Activated CD4-positive, CD25-positive, alpha-beta regulatory T cell treated with anti-CD3 and anti-CD28 coated beads, Interleukin-2, amount 50 U/mL, for 72 hours (primary cell): ENCODE data around the gene EXOC2.
"Not testable (repeated sequence)": the region's sequence is repeated elsewhere in the genome, so short reads cannot be mapped to it uniquely, and the experiment has no call there.

Experiments
- DNase-seq: peaks from one replicate; pipeline ENCODE4 v3.0.0; 2021

EXOC2 gene

DNA sequence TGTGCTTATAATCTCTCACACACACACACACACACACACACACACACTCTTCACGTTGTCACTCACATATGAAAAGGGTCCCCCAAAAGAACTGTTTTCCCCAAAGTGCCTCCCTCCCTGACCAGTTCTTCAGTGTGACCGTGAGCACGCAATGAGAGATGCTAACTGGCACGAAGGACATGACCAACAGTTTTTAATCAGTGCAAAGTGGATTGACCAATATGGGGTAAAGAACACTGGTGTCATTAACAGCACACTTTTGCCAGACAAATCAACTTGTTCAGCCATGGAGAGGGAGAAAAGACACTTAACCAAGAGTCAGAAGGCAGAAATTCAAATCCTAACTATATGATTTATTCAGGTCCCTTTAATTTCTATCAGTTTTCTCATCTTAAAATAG, 15.0 kb downstream of the EXOC2 start:
- DNase-seq = no peak

DNA sequence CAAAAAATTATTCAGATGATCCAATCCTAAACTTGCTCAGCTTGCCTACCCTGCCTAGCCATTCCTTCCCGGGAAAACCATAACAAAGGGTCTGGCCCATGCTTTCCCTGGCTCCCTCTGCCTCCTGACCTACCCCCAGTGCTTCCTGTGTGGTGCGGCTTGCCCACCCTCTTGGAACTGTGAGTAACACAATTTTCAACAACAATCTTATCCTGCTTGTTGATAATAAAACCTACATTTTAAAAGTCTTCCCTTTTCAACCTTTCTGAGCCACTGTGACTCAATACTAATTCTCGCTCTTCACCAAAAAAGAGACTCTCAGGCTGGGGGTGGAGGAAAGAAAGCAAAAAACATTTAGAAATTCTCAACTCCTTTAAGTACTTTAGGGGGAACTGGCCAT, 18.0 kb downstream of the EXOC2 start:
- DNase-seq = no peak

GRCh38 chr6:674406-674805, 18.5 kb downstream of the EXOC2 start:
- DNase-seq = no peak

DNA sequence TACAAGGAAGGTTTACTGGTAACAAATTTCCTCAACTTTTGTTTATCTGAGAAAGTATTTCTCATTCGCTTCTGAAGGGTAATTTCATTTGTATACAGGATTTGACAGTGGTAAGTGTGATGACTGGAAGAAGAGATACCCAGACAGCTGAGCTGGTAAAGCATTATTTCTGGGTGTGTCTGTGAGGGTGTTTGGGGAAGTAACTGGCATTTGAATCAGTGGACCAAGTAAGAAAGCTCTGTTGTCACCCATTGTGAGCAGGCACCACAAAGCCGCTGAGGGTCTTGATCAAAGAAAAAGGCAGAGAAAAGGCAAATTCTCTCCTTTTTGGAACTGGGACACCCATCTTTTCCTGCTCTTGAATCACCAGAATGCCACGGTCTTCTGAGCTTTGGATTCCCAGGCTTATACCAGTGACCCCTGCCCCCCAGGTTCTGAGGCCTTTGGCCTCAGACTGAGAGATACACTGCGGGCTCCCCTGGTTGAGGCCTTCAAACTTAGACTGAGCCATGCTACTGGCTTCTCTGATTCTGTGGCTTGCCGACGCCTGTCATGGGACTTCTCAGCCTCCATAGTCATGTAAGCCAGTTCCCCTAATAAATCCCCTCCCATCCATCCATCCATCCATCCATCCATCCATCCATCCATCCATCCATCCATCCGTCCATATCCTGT, 25.5 kb downstream of the EXOC2 start:
- no peak for DNase-seq

GRCh38 chr6:665403-666267, 27.3 kb downstream of the EXOC2 start:
- no peak for DNase-seq

DNA sequence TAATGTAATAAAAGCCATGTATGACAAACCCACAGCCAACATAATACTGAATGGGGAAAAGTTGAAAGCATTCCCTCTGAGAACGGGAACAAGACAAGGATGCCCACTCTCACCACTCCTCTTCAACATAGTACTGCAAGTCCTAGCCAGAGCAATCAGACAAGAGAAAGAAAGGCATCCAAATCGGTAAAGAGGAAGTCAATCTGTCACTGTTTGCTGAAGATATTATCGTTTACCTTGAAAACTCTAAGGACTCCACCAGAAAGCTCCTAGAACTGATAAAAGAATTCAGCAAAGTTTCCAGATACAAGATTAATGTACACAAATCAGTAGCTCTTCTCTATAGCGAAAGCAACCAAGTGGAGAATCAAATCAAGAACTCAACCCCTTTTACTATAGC, 29.2 kb downstream of the EXOC2 start:
- not testable (repeated sequence) for DNase-seq

DNA sequence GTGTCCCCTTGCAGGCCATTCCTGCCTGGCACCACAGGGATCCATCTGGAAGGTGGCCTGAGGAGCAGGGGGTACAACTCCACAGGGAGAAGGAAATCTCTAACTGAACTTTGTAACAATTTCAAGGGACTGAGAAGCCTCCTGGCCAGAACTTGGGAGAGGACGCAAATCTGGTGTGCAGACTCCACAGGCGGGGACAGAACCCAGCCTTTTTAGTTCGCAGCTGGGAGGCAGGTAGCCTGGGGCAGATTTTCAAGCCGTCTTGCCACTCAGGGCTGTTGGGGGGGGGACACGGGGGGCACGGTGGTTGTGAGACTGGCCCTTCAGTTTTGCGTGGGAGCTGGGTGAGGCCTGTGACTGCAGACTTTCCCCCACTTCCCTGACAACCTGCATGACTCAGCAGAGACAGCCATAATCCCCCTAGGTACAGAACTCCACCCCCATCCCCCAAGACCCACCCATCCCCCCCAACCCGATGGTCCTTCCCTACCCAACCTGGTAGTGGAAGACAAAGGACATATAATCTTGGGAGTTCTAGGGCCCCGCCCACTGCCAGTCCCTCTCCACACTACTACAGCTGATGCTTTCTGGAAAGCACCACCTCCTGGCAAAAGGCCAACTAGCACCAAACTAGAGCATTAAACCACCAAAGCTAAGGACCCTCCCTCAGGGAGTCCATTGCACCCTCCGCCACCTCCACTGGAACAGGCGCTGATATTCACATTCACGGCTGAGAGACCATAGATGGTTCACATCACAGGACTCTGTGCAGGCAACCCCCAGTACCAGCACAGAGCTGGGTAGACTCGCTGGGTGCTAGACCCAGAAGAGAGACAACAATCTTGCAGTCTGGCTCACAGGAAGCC, 33.0 kb downstream of the EXOC2 start:
- DNase-seq = no peak

GRCh38 chr6:658244-658643, 34.7 kb downstream of the EXOC2 start:
- DNase-seq = no peak

DNA sequence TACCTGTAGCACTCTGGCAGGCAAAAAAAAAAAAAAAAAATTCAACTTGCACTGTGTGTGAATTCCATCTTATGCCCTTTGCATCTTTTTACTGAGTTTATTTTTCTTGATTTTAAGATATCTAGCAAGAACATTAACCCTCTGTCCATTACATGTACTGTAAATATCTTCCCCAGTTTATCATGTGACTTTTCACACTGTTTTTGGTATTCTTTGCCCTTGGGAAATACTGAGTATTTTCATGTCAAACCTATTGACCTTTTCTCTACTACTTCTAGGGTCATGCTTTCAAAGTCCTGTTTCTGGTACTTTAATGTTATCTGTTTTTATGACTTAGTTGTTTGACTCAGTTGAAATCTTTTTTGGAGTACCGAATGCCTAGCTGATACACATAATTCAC, 35.2 kb downstream of the EXOC2 start:
- no peak for DNase-seq

DNA sequence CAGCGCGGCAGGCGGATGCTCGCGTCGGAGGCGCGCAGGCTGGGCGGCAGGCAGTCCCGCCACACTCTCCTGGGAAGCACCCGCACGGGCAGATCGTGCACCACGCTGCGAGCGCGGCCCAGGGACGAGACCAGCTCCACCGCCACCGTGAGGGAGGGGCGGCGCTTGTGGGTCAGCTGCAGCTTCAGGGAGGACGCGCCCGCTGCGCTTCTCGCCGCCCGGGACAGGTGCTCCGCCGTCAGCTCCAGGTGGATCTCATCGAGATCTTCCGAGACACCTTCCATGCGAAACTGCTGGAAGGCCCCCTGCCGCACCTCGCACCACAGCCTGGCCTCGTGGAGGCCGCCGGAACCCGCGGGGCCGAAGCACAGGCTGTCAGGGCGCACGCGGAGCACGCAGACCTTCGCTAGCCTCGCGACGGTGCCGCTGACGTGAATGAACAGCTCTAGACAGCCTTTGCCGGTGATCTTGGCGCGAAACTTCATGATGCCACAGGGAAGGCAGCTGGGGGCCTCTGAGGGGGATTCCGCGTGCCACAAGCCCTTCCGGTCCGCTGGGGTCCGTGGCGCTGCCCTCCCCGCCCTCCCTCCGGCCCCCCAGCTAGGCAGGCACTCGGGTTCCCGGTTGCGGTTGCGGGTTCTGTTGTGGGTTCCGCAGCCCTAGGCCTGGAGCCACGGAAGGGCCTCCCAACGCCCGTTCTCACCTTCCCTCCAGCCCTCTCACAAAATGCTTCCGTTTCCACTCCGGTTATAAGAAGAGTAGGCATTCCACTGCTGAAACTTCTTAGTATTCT, 36.3 kb downstream of the EXOC2 start, which contains the start of gene HUS1B:
Gene HUS1B, minus strand, starts transcription at position 641 of the 793 bp plus-strand sequence. Its CDS starts 156 bp downstream, at position 485.
- no peak for DNase-seq

DNA sequence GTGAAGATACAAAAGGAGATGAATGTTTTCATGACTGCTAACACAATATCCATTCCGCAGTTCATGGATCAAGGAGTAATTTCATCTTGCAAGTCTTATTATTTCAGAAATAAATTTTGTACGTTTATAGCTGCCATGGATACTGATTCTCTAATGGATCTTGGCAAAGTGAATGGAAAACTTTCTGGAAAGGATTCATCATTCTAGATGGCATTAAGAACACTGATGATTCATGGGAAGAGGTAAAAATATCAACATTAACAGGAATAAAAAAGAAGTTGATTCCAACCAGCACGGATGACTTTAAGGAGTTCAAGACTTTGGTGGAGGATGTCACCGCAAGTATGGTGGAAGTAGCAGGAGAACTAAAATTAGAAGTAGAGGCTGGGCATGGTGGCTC, 38.8 kb downstream of the EXOC2 start:
- DNase-seq = no peak

DNA sequence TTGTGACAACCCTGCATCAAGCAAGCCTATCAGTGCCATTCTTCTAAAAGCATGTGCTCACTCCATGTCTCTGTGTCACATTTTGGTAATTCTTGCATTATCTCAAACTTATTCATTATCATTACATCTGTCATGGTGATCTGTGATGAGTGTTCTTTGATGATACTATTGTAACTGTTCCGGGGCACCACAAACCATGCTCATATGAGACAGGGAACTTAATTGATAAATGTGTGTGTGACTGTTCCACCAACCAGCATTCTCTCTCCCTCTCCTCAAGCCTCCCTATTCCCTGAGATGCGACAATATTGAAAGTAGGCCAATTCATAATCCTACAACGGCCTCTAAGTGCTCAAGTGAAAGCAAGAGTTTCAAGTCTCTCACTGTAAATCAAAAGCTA, 40.1 kb downstream of the EXOC2 start:
- no peak for DNase-seq

DNA sequence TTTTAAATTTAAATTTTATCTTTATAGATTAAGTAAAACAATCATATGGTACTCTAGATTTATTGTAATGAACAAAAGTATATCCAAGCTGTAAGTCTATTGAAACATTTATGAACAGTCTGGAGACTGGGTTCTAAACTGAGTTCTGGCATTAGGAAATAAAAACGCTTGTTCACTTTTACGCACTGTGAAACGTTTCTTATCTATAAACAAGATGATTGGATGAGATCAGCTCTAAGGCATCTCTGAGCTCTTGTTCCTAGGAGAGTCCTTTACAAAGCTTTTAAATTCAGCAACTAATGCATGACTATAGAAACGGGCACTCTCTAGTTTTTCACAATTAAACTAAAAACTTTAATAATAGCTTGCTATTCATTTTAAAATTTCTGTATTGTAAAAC, 42.8 kb downstream of the EXOC2 start:
- no peak for DNase-seq

DNA sequence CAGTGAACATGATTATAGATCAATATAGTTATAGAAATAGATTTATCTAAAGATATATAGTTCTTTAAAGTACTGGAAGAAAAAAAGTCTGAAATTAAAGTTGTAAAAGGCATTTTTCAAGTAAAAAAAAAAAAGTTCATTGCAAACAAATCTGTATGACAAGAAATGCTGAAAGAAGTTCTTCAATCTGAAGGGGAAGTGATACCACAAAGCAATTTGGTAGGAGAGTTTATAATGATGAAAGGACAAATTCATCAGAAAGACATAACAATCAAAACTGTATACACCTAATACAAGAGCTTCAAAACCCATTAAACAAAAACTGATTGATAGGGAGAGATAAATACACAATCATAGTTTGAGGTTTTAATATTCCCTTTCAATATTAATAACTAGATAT, 50.1 kb downstream of the EXOC2 start:
- no peak for DNase-seq

DNA sequence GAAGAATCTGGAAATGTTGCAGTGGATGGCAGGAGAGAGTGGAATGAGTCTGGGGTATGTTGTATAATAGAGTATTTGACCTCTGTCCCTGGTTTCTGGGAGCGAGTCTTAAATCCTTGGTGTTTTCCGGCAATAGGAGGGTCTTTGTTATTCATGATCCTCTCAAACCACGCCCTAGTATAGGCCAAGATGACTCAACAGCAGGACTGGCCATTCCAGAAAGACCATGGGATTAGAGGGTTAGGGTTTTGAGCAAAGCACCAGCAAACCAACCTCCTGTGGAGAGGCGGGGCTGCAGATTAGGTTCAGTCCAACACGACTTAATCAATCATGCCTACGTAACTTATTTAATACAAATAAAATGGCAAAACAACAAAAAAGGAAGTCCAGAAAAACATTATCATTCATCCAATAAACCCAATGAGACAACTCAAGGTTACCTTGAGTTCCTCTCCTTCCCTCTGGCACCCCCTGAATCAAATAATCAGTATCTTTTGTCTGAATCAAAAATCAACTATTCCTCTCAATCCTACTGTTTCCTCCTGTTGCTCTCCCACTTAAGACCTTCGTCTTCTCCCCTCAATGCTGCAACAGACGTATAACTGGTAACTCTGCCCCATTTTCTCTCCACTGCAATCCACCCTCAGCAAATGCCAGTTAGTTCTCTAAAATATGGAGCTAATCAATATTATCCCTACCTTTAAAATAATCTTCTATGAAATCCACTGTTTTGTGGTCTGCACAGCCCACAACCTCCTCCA, 51.5 kb downstream of the EXOC2 start:
- no peak for DNase-seq

DNA sequence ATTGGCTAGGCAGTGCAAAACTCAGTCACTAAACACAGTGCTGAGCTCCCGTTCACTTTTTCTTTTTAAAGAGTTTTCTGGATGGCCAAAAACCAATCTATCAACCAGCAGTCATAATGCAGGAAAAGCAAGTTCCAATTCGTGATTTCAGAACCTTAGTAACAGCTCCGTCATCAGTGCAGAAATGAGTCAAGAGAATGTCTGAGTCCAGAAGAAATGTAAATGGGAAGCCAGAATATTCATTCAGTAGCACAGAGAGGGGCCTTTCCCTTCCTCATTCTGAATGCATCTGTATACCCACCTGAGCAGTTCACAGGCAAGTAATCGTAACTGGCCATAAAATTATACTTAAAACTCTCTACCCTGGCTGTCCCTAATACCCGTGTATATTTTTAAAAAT, 56.5 kb downstream of the EXOC2 start:
- no peak for DNase-seq

- DNase-seq = no peak
Observed at GRCh38 chr6:635233-635632, 57.7 kb downstream of the EXOC2 start.

DNA sequence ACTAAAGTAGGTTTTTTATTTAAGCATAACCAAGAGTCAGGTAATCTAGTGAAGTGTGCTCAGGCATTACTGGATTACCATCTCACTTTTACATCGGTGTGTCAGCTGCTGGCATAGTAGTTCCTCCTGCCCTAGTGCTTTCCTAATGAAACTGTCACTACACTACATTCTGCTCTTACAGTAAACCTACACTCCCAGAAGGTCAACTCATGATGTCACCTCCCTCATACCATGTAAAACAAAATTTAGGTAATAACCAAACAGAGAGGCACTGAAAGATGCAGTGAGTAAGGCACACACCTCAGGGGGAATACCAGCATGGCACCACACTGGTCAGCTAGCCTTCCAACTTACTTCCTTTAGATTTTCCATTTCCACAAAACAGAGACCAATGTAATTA, 59.3 kb downstream of the EXOC2 start:
- no peak for DNase-seq

- DNase-seq = no peak
Observed at GRCh38 chr6:628766-629165, 64.2 kb downstream of the EXOC2 start.

GRCh38 chr6:626236-626635, 66.7 kb downstream of the EXOC2 start:
- no peak for DNase-seq

DNA sequence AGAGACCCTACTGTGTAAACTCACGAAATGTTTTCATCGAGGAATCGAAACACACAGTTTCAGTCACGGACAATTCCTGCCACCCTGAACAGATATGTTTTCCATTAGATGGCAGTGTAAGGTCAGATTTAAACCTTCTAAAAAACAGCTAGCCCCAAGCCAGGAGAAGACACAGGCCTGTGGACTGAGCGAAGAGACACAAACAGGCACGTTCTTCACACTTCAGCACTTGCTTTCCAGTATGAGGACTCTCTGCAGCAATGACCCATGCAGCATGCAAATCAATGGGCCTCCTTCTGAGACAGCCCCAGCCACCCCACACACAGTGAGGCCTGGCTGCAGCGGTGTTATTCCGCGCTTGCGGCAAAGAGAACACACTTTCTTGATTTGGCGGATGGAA, 68.0 kb downstream of the EXOC2 start:
- no peak for DNase-seq

DNA sequence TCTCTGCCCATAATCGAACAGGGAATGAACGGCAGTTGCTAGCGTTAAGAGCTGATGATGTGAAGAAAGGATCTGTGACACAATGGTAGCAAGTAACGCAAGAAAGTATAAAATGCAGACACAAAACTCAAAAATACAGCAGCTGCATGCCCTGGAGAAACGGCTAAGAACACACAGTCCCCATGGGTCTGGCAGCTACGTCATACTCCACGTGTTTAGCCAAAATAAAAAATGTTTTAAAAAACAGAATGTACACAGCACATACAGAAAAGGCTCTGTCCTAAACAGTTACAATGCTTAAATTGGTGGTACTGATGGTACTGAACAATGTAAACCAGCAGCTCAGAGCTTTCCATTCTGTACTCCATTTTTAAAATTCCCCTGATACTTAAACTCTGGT, 70.5 kb downstream of the EXOC2 start:
- DNase-seq = no peak
